ENCODE results near the gene KIAA0825.

KIAA0825 gene

GRCh38 chr5:94240134-94240533, 378.3 kb downstream of the KIAA0825 start:
- H3K27me3 ChIP-seq (ENCODE audit: insufficient read depth, low read length, poor library complexity), result no peaks in the 10 kb centered on the region
- H3K4me2 ChIP-seq (ENCODE audit: insufficient read depth, low read length), result no peak overlapping the region
- H3K27ac ChIP-seq (ENCODE audit: low read length), result no peak overlapping the region
- H2AFZ ChIP-seq (ENCODE audit: low read depth, low read length), result no peak overlapping the region
- no peak for DNase-seq
- no peaks in the 10 kb centered on the region for H3K4me1 ChIP-seq (ENCODE audit: insufficient read depth, low read length)
- H4K20me1 ChIP-seq (ENCODE audit: insufficient read depth, low read length), result no peaks in the 10 kb centered on the region
- H3K4me3 ChIP-seq (ENCODE audit: low read depth in 1 of 2, low read length in 2 of 2), result no peak overlapping the region
- no peaks in the 10 kb centered on the region for H3K79me2 ChIP-seq (ENCODE audit: insufficient read depth, low read length)
- peaks cover 2% of the 10 kb centered on the region for H3K9me3 ChIP-seq (ENCODE audit: insufficient read depth, low read length, severe bottlenecking)
- no peak overlapping the region for H3K9ac ChIP-seq (ENCODE audit: low read depth, low read length)
- no peak for ATAC-seq (ENCODE audit: insufficient read depth, low read depth)
- H3K36me3 ChIP-seq (ENCODE audit: insufficient read depth, low read length), result no peaks in the 10 kb centered on the region
- TF ChIP-seq, protein P1, sequence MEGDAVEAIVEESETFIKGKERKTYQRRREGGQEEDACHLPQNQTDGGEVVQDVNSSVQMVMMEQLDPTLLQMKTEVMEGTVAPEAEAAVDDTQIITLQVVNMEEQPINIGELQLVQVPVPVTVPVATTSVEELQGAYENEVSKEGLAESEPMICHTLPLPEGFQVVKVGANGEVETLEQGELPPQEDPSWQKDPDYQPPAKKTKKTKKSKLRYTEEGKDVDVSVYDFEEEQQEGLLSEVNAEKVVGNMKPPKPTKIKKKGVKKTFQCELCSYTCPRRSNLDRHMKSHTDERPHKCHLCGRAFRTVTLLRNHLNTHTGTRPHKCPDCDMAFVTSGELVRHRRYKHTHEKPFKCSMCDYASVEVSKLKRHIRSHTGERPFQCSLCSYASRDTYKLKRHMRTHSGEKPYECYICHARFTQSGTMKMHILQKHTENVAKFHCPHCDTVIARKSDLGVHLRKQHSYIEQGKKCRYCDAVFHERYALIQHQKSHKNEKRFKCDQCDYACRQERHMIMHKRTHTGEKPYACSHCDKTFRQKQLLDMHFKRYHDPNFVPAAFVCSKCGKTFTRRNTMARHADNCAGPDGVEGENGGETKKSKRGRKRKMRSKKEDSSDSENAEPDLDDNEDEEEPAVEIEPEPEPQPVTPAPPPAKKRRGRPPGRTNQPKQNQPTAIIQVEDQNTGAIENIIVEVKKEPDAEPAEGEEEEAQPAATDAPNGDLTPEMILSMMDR (IDR thresholded peaks at IDR 0.05; ENCODE audit: borderline replicate concordance, extremely low read depth, low read length, poor library complexity, severe bottlenecking), result no peak
- no peak for TF ChIP-seq EZH2 (IDR thresholded peaks at IDR 0.05; ENCODE audit: borderline replicate concordance, low read depth, low read length, severe bottlenecking)

- Histone ChIP-seq H3K27me3 (ENCODE audit: insufficient read depth, low read length, poor library complexity) (no peaks in the 10 kb centered on the region), H3K9me3 (ENCODE audit: insufficient read depth, low read length, severe bottlenecking) (peaks cover 9% of the 10 kb centered on the region), H3K4me1 (ENCODE audit: insufficient read depth, low read length) (no peaks in the 10 kb centered on the region), H3K9ac (ENCODE audit: low read depth, low read length) (no peak overlapping the region), H3K36me3 (ENCODE audit: insufficient read depth, low read length) (no peaks in the 10 kb centered on the region), H3K4me2 (ENCODE audit: insufficient read depth, low read length) (no peak overlapping the region), H2AFZ (ENCODE audit: low read depth, low read length) (no peak overlapping the region), H3K79me2 (ENCODE audit: insufficient read depth, low read length) (no peaks in the 10 kb centered on the region), H3K27ac (ENCODE audit: low read length) (no peak overlapping the region), H4K20me1 (ENCODE audit: insufficient read depth, low read length) (no peaks in the 10 kb centered on the region), H3K4me3 (ENCODE audit: low read depth in 1 of 2, low read length in 2 of 2) (no peak overlapping the region)
- DNase-seq (no peak), ATAC-seq (ENCODE audit: insufficient read depth, low read depth) (no peak)
- TF ChIP-seq, protein P1 (IDR thresholded peaks at IDR 0.05; ENCODE audit: borderline replicate concordance, extremely low read depth, low read length, poor library complexity, severe bottlenecking), result no peak
- no peak for TF ChIP-seq EZH2 (IDR thresholded peaks at IDR 0.05; ENCODE audit: borderline replicate concordance, low read depth, low read length, severe bottlenecking)
These were observed 379.1 kb downstream of the KIAA0825 start for GRCh38 chr5:94239266-94239665.

DNA sequence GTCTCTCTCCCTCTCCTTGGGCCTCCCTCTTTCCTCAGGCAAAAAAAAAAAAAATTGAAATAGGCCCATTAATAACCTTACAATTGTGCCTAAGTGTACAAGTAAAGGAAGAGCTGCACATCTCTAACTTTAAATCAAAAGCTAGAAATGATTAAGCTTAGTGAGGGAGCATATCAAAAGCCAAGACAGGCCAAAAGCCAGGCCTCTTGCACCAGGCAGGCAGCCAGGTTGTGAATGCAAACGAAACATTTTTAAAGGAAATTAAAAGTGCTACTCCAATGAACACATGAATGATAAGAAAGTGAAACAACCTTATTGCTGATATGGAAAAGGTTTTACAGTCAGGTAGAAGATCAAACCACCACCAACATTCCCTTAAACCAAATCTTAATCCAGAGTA, 383.4 kb downstream of the KIAA0825 start:
- Histone ChIP-seq H3K79me2 (ENCODE audit: insufficient read depth, low read length) (no peaks in the 10 kb centered on the region), H3K36me3 (ENCODE audit: insufficient read depth, low read length) (no peaks in the 10 kb centered on the region), H3K27me3 (ENCODE audit: insufficient read depth, low read length, poor library complexity) (no peaks in the 10 kb centered on the region), H3K4me1 (ENCODE audit: insufficient read depth, low read length) (no peaks in the 10 kb centered on the region), H3K9me3 (ENCODE audit: insufficient read depth, low read length, severe bottlenecking) (peaks cover 9% of the 10 kb centered on the region), H3K27ac (ENCODE audit: low read length) (no peak overlapping the region), H3K9ac (ENCODE audit: low read depth, low read length) (no peak overlapping the region), H3K4me3 (ENCODE audit: low read depth in 1 of 2, low read length in 2 of 2) (no peak overlapping the region), H4K20me1 (ENCODE audit: insufficient read depth, low read length) (no peaks in the 10 kb centered on the region), H2AFZ (ENCODE audit: low read depth, low read length) (no peak overlapping the region), H3K4me2 (ENCODE audit: insufficient read depth, low read length) (no peak overlapping the region)
- TF ChIP-seq, protein P1 (IDR thresholded peaks at IDR 0.05; ENCODE audit: borderline replicate concordance, extremely low read depth, low read length, poor library complexity, severe bottlenecking), result no peak
- no peak for TF ChIP-seq EZH2 (IDR thresholded peaks at IDR 0.05; ENCODE audit: borderline replicate concordance, low read depth, low read length, severe bottlenecking)
- no peak for DNase-seq
- ATAC-seq (ENCODE audit: insufficient read depth, low read depth), result no peak

GRCh38 chr5:94228791-94229190, 389.6 kb downstream of the KIAA0825 start:
- Histone ChIP-seq H3K36me3 (ENCODE audit: insufficient read depth, low read length) (no peaks in the 10 kb centered on the region), H3K9ac (ENCODE audit: low read depth, low read length) (no peak overlapping the region), H3K9me3 (ENCODE audit: insufficient read depth, low read length, severe bottlenecking) (no peaks in the 10 kb centered on the region), H3K4me2 (ENCODE audit: insufficient read depth, low read length) (no peak overlapping the region), H4K20me1 (ENCODE audit: insufficient read depth, low read length) (no peaks in the 10 kb centered on the region), H3K27ac (ENCODE audit: low read length) (no peak overlapping the region), H2AFZ (ENCODE audit: low read depth, low read length) (no peak overlapping the region), H3K4me1 (ENCODE audit: insufficient read depth, low read length) (peaks cover 5% of the 10 kb centered on the region), H3K4me3 (ENCODE audit: low read depth in 1 of 2, low read length in 2 of 2) (no peak overlapping the region), H3K79me2 (ENCODE audit: insufficient read depth, low read length) (no peaks in the 10 kb centered on the region), H3K27me3 (ENCODE audit: insufficient read depth, low read length, poor library complexity) (no peaks in the 10 kb centered on the region)
- no peak for ATAC-seq (ENCODE audit: insufficient read depth, low read depth)
- TF ChIP-seq, protein P1 (IDR thresholded peaks at IDR 0.05; ENCODE audit: borderline replicate concordance, extremely low read depth, low read length, poor library complexity, severe bottlenecking), result no peak
- no peak for TF ChIP-seq EZH2 (IDR thresholded peaks at IDR 0.05; ENCODE audit: borderline replicate concordance, low read depth, low read length, severe bottlenecking)
- no peak for DNase-seq
